HPDE6-E6E7 (cell line): Measurements from ENCODE around the gene SLAMF1.
"Not testable (repeated sequence)": the region's sequence is repeated elsewhere in the genome, so short reads cannot be mapped to it uniquely, and the experiment has no call there.

ENCODE experiments used
- DNase-seq: peaks from one replicate; pipeline ENCODE4 v3.0.0; 2011; ENCODE audit warnings: missing footprints; ENCODE audit errors: extremely low spot score

Gene SLAMF1

GRCh38 chr1:160646711-160647328 is at the start of gene SLAMF1:
Gene SLAMF1, minus strand, starts transcription at chr1:160647044. Its CDS starts 99 bp downstream, at chr1:160646945.
- no peak for DNase-seq

- not testable (repeated sequence) for DNase-seq
Measured at GRCh38 chr1:160692390-160692789, 45.5 kb upstream of the SLAMF1 start.

GRCh38 chr1:160685266-160685665 is 38.4 kb upstream of the SLAMF1 start:
- no peak for DNase-seq

- no peak for DNase-seq
Measured at GRCh38 chr1:160682983-160683865, 36.4 kb upstream of the SLAMF1 start.

- no peak for DNase-seq
Measured at GRCh38 chr1:160681891-160682140, 35.0 kb upstream of the SLAMF1 start.

GRCh38 chr1:160681066-160681890 is 34.4 kb upstream of the SLAMF1 start:
- DNase-seq, result peak; percentile 39

- DNase-seq, result no peak
Measured at GRCh38 chr1:160680399-160680798, 33.6 kb upstream of the SLAMF1 start.

- DNase-seq, result no peak
Measured at GRCh38 chr1:160679893-160680292, 33.0 kb upstream of the SLAMF1 start.

GRCh38 chr1:160676869-160677597 is 30.2 kb upstream of the SLAMF1 start:
- no peak for DNase-seq

GRCh38 chr1:160675641-160676410 is 29.0 kb upstream of the SLAMF1 start:
- peak; percentile 49 for DNase-seq

- DNase-seq, result no peak
Measured at GRCh38 chr1:160674415-160674814, 27.6 kb upstream of the SLAMF1 start.

GRCh38 chr1:160672789-160673695 is 26.2 kb upstream of the SLAMF1 start:
- no peak for DNase-seq

- no peak for DNase-seq
Measured at GRCh38 chr1:160671603-160672517, 25.0 kb upstream of the SLAMF1 start.

- no peak for DNase-seq
Measured at GRCh38 chr1:160670701-160671100, 23.9 kb upstream of the SLAMF1 start.

GRCh38 chr1:160669802-160670201 is 23.0 kb upstream of the SLAMF1 start:
- DNase-seq, result no peak

- DNase-seq, result no peak
Measured at GRCh38 chr1:160669276-160669675, 22.4 kb upstream of the SLAMF1 start.

GRCh38 chr1:160667896-160668295 is 21.1 kb upstream of the SLAMF1 start:
- DNase-seq, result no peak

- DNase-seq, result no peak
Measured at GRCh38 chr1:160666079-160666442, 19.2 kb upstream of the SLAMF1 start.
